Measurements from ENCODE around the gene ACTL7A.
"Not testable (repeated sequence)": the region's sequence is repeated elsewhere in the genome, so short reads cannot be mapped to it uniquely, and the experiment has no call there.

Gene ACTL7A, protein sequence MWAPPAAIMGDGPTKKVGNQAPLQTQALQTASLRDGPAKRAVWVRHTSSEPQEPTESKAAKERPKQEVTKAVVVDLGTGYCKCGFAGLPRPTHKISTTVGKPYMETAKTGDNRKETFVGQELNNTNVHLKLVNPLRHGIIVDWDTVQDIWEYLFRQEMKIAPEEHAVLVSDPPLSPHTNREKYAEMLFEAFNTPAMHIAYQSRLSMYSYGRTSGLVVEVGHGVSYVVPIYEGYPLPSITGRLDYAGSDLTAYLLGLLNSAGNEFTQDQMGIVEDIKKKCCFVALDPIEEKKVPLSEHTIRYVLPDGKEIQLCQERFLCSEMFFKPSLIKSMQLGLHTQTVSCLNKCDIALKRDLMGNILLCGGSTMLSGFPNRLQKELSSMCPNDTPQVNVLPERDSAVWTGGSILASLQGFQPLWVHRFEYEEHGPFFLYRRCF

DNA sequence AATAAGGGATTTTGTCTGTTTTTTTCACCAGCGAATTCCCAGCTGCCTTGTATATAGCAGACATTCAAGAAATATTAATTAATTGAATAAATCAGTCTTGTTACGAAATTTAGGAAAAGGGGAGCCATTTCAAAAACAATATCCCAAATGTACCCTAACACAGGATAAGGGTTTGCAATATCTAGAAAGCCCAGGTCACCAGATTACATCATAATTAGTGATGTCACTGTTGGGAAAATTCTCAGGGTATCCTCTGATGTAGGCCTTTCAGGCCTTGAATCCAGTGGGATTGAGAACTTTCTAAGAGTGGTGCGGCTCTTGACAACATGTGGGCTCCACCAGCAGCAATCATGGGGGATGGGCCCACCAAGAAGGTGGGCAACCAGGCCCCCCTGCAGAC lies at the start of gene ACTL7A:
ACTL7A (plus strand) TSS at position 270 of the 400 bp plus-strand sequence; CDS start at position 327, 57 bp downstream.
- no peak for DNase-seq

DNA sequence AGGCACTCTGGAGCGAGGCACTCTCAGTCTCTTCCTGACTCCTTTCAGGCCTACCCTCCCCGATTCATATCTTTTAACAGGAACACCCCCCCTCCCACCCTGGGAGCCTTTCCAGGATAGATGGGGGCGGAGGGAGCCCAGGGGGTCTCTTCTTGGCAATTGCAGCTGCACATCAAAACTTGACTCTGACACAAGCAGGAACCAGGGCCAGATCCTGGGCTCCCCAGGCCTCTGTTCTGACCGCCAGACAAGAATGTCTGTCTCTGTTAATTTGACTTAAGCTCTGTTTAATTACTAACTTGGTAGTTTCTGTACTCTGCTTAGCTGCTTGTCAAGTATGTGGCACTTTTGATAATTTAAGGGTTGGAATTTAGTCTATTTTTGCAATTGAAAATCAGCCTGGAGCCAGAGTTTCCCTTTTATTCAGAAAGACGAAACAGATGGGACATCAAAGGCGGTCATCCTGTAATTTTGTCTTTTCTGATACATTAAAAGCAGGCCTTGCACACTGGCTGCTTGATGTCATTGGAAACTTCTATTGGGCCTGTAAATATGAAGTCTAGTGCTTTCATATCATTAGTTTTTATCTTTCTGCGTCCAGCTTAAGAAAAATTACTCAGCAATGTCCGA lies 49.6 kb upstream of the ACTL7A start:
- no peak for DNase-seq

DNA sequence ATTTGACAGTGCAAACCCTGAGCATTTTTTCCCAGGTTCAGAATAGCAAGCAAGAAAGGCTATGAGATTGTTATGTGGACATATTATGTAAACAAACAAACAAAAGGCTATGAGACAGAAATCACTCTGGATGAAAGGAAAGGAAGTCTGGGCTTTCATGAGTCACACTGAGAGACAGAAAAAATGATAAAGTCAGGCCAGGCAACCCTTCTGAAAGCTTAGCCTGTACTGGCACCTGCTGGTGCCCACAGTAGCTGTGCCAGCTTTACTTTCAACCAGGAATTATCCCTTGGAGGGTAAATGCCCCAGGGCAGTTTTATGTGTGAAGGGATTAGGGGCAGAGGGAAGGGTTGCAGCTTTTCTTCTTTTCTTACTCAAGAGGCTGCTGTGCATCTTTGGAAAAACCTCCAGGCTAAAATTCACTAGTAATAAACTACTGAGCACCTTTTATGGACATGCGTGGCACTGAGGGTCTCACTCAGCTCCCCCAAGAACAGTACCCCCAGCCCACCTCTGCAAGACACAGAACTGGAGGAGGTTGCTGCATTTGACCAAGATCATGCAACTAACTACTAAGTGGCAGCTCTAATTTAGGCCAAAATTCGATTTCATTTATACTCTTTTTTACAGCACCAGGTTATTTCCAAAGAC lies 48.0 kb upstream of the ACTL7A start:
- DNase-seq, result no peak

DNA sequence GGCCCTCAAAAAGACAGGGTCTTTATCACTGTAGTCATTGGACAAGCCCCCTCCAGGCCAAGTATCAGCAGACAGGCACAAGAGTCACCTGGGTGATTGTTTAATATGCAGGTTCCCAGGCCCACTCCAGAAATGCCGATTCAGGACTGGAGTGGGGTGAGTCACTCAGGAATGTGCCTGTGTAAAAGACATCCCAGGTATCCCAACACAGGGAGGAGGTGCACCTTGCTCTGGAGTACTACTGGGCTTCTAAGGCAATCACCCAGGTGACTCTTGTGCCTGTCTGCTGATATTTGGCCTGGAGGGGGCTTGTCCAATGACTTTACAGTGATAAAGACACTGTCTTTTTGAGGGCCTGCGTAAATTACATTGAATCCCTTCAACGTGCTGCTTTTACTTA lies 46.9 kb upstream of the ACTL7A start:
- no peak for DNase-seq

DNA sequence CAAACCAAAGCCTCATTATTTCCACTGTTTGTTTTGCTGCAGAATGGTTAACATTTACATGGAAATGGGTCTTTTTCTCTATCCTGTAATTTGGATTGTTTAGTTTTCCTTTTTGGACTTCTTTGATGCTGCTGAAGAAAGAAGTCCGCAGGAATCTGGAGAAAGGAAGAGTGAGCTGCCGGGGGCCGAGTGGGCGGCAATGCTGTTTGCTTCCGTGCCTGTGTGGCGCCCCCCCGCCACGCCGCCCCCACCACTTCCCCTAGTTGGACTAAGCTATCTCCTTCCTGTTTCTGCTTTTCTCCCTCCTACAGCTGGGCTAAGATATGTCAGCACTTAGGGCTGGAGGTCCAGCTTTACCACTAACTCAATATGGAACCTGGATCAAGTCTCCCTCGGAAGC lies 46.0 kb upstream of the ACTL7A start:
- no peak for DNase-seq

DNA sequence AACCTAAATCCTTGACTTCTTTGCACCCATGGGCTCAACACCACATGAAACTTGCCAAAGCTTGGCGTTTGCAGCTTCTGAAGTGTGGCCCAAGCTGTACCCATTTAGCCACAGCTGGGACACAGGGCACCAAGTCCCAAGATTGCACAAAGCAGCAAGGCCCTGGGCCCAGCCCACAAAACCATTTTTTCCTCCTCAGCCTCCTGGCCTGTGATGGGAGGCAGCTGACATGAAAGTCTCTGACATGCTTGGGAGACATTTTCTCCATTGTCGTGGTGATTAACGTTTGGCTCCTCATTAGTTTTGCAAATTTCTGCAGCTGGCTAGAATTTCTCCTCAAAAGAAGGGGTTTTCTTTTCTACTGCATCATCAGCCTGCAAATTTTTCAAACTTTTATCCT lies 38.2 kb upstream of the ACTL7A start:
- no peak for DNase-seq

DNA sequence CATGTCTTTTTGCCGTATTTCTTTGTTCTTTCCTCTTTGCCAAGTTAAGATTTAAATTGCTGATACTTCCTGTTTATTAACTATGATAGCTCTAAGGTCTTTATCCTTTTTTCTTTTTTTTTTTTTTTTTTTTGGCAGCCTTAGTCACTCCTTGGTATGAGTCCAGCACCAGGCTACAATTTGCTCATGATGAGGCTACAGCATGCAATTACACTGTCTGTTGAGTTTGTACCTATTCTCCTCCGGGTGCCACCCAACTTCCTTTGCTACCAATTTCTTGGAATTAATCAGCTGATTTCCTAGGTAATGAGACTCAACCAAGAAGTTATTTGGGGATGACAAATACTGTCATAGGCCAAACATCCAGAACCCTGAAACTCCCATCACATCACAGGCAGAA lies 31.8 kb upstream of the ACTL7A start:
- no peak for DNase-seq

DNA sequence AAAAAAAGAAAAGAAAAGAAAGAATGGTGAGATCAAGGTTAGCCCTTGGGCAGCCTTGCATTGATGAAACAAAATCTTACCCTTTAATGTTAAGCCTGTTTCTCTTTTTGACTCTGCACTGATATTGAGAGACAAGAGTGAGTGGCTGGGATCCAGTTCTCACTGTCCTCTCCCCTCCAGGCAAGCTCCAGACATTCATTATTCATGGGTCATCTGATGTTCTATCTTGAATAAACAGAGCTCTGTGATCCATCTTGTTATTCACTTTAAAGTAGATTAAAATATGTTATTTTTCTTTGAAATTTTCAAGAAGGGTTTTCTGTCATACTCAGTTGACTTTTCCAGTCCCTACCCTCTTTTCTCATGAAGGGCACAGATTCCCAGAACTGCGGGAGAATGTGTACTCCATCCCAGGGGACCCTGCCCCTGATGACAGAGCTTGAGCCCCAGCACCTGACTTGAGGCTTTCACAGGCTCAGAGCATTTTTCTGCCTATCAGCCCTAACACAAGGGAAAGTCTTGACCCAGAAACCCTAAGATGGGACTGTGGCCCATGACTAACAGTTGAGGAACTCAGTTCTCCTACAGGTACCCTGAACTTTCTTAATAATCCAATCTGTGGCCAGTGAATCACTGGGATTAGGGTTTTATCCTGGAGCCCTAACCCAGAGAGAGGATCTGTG lies 30.4 kb upstream of the ACTL7A start:
- DNase-seq, result no peak

DNA sequence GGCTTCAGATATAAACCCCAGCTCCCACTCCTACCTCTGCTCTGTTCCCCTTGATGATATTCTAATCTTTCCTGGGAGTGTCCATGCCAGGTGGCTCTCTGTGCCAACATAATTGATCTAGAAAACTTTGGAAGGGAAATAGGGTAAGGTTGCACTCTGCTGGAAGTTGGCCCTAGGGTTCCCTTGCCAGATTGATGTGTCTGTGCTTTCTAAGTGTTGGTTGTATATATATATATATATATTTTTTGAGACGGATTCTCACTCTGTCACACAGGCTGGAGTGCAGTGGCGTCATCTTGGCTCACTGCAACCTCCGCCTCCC lies 29.9 kb upstream of the ACTL7A start:
- no peak for DNase-seq

DNA sequence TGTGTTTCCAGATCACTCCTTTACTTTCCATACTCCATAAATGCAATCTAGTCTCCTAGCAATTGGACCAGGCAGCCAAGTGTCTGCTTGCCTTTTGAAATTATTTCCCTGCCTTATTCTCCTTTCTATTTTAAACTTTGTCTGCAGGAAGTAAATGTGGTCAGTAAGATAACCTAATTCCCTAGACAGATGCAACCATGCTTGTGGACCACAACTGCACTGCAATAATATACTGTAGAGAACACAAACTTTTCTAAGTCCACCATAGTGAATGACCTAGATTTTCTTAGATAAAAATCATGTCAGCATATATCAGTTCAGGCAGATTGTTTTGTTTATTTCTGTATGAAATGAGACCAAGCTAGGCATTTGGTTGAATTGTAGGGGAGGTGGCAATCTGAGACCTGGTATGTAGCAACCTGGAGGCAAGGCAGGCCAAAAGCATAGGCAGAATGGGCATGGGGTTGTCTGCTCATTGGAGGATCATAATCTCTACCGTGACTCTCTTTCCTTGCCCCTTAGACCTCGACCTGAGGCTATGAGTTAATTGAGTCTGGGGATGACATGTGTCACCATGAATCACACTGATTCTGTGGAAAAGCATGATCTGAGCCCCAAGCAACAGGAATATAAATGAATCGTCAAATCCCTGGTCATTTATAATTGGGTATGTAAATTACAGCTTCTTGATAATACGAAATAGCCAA lies 27.0 kb upstream of the ACTL7A start:
- no peak for DNase-seq

DNA sequence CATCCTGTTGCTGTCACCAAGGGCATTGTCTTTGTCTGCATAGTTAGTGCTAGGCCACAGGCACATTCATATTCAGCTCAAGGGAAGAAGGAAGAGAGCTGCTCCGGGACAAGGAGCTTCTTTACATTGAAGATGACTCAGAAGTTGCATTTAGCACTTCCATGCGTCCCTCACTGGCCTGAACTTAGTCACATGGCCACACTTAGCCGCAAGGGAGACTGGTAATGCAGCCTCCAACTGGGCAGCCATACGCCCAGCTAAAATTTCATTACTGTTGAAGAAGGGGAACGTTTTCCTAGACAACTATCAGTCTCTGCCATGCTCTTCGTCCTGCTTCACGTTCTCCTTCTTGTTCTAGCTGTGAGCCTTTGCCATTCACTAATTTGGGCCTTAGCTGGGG lies 26.2 kb upstream of the ACTL7A start:
- DNase-seq, result no peak

DNA sequence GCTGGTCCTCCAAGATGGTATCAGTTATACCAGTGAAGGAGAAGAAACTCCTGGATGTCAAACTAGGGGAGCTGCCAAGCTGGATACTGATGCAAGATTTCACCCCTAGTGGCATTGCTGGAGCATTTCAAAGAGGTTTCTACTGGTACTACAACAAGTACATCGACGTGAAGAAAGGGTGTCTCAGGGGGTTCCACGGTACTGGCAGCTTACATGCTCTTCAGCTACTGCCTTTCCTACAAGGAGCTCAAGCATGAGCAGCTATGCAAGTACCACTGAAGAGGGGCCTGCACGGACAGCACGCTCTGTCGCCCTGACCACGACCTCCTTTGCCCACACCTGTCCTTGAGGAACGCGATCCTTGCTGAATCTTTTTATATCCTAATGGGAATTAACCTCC lies 25.7 kb upstream of the ACTL7A start:
- no peak for DNase-seq

DNA sequence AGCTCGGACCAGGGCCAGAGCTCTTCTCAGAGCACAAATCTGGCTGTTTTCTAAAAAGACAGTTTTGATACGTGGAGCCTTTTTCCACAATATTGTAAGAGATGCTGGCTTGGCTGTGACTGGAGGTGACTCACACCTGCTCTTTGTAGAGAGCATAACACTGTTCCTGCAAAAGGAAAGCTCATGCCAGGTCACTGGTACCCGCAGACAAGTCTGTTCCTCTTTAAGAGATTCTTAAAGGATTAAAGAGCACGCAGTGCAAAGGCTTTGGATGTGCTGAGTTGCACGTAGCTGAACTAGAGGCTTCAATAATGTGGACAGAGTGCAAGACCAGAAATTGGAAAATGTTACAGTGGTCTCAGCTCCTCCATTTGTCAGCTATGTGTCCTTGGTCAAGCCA lies 25.3 kb upstream of the ACTL7A start:
- DNase-seq, result no peak

DNA sequence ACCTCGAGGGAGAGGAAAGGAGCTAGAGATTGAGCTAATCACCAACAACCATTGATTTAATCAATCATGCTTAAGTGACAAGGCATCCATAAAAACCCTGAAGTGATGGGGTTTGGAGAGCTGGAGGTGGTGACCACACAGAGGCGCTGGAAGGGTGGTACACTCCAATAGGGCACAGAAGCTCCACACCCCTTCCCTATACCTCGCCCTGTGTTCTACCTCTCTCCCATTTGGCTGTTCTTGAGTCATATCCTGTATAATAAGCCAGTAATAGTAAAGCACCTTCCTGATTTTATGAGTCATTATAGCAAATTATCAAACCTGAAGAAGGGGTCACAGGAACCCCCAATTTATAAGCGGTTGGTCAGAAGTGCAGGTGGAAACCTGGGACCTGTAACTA lies 24.5 kb upstream of the ACTL7A start:
- no peak for DNase-seq

DNA sequence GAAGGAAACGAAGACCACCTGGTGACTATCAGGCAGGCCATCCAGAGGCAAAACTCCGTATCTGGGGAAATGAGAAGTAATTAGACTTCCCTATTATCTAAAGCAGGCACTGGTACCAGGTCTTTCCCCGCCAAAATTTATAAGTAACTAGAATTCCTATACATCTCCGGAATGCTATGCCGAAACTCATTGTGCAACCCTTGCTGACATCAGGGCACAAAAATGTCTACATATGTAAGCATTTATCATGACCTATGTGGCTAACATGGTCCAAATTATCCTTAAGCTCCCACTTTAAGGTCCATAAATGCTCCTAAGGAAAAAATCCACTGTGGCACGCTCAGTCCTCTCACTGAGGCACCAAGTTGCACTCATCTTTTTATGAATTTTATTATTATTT lies 24.0 kb upstream of the ACTL7A start:
- no peak for DNase-seq

DNA sequence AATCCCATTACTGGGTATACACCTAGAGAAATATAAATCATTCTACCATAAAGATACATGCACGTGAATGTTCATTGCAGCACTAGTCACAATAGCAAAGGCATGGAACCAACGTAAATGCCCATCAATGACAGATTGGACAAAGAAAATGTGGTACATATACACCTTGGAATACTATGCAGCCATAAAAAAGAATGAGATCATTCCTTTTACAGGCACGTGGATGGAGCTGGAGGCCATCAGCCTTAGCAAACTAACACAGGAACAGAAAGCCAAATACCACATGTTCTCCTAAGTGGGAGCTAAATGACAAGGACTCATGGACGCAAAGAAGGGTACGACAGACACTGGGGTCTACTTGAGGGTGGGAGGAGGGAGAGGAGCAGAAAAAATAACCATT lies 22.5 kb upstream of the ACTL7A start:
- not testable (repeated sequence) for DNase-seq

DNA sequence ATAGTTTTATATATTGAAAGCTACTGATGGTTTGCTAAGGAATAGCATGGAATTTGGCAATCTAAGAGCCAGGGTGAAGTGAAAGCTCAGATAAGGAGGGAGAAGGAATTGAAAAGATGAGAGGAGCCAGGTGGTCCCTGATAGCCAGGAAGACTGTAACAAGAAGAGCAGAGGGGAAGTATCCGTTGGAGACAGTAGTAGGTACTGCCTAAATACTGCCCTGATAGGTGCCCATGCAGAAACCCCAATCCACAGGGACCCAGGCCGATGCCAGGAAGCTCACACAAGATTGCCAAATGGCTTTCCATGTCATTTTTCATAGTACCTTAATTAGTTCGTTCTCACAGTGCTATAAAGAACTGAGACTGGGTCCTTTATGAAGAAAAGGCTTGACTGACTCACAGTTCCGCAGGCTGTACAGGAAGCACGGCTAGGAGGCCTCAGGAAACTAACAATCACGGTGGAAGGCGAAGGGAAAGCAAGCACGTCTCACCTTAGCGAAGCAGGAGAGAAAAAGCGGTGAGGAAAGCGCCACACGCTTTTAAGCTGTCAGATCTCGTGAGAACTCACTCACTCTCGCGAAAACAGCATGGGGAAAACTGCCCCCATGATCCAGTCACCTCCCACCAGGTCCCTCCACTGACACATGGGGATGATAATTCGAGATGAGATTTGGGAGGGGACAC lies 19.3 kb upstream of the ACTL7A start:
- no peak for DNase-seq

DNA sequence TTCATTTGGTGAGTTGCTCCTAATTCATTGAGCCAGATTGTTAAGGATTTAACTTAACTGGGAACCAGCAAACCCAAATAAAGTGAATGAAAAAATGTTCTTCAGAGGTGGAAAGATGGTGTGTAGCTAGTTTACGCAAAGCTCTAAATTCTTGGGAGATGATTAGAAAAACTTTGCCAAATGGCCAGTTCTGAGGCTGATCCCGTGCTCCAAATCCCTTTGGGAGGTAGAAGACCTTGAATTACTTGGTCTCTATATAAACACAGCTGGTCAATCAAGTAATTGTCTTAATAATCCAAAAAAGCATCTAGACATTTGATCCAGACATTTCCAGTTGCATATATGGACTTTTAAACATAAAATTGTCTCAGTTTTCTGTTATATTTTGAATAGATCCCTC lies 17.7 kb upstream of the ACTL7A start:
- DNase-seq, result no peak

DNA sequence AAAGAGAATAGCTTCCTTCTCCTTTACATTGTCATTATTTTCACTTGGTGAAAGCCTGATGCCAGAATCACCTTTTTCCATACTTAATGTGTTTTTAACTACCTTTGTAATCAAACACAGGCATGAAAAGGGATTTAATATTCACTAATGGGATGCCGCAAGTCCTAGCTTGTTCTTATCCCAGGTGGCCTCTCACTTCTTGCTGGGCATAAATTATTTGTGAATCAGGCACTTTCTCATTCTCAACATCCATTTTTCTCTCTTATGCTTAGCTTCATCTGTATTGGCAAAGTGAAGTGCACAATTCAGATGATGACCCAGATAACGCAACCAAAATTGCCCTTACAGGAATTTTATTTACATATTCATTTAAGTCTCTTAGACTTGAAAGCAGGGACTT lies 17.2 kb upstream of the ACTL7A start:
- DNase-seq, result no peak

DNA sequence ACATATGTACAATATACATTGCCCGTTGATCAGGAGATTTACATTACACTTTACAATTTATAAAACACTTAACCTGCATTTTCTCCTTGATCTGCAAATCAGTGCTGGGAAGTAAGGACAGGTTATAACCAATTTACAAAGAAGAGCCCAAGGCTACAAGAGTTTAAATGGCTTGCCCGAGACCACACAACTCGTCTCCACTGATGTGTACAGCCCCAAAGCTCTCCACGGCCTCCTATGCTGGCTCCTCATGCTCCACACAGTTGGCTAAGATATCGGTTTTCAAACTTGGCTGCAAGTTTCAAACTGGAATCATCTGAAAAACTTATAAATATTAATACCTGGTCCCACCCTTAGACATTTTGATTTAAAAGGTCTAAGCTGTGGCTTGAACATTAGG lies 16.6 kb upstream of the ACTL7A start:
- DNase-seq, result no peak

DNA sequence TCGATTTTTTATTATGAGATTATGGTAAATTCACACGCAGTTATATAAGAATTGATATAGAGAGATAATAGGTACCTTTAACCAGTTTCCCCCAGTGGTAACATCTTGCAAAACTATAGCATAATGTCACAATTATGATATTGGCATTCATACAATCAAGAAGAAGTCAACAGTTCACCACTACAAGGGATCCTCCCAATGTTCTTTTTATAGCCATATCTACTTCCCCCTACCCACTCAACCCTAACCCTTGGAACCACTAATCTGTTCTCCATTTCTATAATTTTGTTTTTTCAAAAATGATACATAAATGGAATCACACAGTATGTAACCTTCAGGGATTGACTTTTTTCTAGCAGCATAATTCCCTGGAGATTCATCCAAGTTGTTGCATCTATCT lies 16.1 kb upstream of the ACTL7A start:
- no peak for DNase-seq

DNA sequence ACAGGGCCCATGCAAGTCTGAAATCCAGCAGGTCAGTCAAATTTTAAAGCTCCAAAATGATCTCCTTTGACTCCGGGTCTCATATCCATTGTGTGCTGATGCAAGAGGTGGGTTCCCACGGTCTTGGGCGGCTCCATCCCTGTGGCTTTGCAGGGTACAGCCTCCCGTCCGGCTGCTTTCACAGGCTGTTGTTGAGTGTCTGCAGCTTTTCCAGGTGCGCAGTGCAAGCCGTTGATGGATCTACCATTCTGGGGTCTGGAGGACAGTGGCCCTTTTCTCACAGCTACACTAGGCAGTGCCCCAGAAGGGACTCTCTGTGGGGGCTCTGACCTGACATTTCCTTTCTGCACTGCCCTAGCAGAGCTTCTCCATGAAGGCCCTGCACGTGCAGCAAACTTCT lies 13.8 kb upstream of the ACTL7A start:
- DNase-seq, result not testable (repeated sequence)

Measured in NCI-H510A (cell line).